Dermis microvascular lymphatic vessel endothelial cell (primary cell): Measurements from ENCODE around the gene KCNJ12. TPM values are rescaled to one million over a fixed set of nuclear protein-coding genes. Genes with fewer than 3 reads are reported as not detected.

Experiments used
- DNase-seq, 2 donors: peaks; one replicate each; pipeline versions ENCODE4 v3.0.0 to v3.0.0-alpha.2; 2010; ENCODE audit warnings: low read depth in 2 of 2
- total RNA-seq: library from RNA; depleted of rRNA; stranded (reverse); fragments of >200 nt; gene quantifications from 2 replicates; pipeline ENCODE4 v1.2.1, GENCODE V29; 2014

Gene KCNJ12
- total RNA-seq, 1 donor from 2014 or later: 0.26 TPM

DNA sequence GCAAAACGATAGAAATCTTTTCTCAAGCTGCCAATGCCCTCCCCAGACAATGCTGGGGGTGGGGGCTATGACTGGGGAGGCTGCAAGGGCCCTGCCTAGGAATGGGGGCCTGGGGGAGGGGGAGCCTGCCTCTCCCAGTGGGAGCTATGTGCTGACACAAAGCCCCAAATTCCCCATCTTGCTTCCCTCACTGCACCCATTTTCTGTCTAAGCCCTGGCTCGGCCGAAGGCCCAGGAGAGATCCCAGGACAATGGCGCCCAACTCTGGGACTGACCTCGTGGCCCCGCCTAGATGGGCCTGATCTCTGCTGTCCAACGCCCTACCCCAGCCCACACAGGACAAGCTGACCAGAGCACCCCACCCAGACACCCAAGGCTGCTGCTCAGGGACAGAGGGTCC, 11.1 kb upstream of the KCNJ12 start:
- DNase-seq: no peak

DNA sequence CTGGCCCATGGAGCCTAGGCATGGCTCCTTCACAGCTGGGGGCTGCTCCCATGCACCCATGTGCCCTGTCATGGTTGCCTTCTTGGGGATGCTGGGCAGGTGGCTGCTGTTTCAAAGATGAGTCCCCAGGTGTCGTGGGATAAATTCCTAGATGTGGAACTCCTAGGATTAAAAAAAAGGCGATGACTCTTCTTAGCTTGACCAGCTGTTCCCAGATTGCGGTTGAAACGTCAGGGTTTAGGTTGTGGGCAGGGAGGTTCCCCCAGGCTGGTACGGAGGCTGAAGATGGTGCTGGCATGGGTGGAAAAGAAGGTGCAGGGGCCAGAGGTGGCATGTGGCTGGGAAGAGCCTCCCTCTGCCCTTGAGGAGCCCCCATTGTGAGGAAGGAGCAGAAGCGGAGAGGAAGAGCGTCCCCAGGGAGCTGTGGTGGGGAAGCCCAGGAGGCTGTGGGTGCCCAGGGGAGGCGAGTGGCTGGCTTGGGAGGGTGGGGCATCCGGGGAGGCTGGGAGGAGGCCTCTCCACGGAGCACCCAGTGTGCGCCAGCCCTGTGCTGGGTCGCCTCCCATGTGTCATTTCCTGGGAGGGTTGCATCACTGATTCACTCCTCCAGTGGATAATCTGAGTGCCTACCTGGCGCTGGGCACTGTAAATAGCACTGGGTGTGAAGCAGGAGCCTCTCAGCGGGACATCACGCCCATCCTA, 7.5 kb upstream of the KCNJ12 start:
- DNase-seq: no peak

DNA sequence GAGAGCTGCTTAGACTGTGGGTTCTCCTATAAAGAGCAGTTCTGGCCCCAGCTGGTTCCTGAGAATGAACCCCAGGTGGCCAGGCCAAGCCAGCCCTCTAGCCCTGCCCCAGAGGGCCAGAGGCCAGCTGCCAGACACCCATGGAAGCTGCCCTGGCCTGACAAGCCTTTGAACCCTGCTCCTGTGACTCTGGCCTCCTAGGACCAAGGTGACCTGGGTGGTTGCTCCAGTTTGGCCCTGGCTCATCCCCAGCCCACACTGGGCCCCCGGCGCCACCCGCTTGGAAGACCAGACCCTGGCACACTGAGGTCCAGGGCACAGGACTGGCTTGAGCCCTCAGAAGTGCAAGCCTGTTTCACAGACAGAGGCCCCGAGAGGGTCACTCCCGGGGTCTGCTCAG, 6.8 kb upstream of the KCNJ12 start:
- DNase-seq: no peak

DNA sequence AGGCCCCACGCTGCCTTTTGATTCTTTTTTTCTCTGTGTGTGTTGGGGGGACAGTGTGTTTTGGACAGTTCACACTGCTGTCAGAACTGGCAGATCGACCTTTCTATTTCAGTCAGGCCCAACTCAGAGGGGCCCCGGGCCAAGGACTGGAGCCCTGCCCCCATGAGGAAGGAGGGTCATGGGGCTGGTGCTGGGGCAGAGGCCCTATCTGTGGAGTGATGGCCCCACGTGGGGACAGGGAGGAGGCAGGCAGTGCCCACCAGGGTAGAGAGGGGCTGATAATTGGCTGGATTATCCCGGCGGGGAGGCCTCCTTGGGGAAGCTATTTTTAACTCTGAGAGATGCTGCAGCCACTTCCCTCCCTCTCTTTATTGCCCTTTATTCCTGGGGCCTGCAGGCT, 5.7 kb upstream of the KCNJ12 start:
- DNase-seq: no peak

DNA sequence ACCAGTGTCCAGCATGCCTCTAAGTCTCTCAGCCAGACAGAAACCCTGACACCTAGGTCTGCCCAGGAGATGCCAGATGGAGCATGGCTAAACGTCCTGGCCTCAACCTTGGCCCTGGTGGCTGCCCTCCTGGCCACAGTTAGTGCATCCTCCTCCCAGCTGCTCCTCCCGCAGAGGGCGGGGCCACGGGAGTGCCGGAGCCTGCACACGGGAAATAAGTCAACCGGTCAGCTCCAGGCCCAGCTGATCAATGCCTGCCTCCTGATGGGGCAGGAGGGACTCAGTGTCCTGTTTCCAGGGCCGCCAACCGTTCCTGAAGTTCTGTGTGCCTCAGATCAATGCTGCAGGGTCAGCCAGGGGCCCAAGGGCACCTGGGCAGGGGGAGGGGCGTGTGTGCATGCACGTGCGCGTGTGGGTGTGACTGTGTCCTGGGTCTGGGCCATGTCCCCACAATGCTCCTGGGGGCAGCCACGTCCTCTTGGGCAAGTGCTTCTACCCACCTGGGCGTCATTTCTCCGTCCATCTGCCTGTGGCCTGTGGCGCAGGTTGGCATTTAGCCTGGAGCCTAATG, 4.6 kb upstream of the KCNJ12 start:
- no peak for DNase-seq

DNA sequence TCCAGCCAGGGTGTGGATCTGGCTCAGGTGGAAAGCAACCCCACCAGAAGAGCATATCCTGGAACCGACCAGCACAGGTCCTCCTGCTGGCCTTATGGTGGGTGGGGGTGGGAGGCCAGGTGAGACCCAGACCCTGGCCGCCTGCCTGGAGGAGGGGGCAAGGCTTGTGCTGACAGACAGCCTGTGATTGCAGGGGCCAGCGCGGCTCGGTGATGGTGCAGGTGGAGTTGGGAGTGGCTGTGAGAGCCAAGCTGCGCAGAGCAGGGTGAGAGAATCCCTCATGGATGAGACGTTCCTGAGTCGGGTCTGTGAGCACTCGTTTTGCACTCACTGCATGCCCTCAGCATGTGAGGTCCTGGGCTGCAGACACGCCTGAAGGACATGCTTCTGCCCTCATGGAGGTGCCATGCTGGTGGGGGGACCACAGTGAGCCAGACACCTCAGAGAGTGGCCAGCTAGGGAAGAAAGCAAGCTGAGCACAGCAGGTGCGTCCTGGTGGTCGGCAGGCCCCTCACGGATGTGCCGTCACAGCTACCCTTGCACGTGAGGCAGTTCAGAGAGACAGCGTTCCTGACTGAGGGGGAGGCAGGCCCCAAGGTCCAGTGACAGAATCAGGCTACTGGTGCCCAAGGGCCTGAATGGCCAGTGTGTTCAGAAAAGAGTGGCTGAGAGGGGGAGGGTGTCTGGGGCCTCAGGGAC, 3.8 kb upstream of the KCNJ12 start:
- DNase-seq: no peak

DNA sequence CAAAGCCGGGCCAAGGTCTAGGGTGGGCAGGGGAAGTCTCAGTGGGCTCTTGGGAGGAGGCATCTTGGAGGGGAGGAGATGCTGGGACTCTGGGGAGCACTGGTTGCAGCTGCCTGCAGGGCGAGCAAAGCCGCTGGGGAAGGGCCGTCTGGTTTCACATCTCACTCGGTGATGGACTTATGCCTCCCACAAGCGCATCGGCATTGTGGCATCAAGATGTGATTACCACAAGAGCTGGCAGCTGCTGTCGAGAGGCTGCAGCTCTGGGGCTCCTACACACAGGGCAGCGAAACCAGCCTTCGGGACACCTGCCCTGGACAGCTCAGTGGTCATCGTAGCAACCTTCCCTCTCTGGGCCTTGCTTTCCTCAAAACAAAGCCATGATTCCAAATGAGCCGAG, 3.1 kb upstream of the KCNJ12 start:
- no peak for DNase-seq

DNA sequence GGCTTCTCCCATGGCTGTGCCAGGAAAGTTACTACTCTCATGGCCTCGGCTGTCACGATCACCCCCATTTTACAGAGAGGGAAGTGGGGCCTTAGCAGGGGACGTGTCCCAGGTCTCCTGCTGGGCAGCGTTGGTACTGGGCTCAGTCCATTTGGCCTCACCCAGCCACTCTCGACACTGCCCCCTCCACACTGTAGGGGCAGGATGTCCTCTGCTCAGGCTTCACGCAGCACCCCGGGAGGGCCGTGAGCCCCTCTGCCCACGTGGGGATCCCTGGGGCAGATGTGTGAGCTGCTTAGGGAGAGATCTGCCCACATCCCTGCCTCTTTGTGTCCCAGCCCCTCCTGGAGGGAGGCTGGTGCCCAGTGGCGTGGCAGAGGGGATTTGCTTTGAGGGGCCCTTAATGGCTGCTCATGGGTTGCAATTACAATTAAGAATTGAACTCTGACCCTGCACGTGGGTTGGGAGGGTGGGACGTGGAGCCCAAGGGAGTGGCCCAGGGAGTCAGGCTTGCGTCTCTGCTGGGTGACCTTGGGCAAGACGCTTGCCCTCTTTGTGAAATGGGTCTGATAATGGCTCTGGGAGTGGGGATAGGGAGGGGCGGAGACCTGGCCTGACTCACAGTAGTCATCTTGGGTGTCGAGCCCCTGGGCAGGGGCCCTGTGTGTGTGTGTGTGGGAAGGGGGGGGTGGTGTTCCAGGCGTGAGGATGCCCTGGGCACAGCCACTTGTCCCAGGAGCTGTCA, 2.3 kb upstream of the KCNJ12 start:
- no peak for DNase-seq

- no peak for DNase-seq
These were observed 1.6 kb upstream of the KCNJ12 start for GRCh38 chr17:21374441-21375161.

GRCh38 chr17:21375162-21375560, 996 bp upstream of the KCNJ12 start:
- DNase-seq: no peak

GRCh38 chr17:21375757-21376080, 438 bp upstream of the KCNJ12 start:
- no peak for DNase-seq

DNA sequence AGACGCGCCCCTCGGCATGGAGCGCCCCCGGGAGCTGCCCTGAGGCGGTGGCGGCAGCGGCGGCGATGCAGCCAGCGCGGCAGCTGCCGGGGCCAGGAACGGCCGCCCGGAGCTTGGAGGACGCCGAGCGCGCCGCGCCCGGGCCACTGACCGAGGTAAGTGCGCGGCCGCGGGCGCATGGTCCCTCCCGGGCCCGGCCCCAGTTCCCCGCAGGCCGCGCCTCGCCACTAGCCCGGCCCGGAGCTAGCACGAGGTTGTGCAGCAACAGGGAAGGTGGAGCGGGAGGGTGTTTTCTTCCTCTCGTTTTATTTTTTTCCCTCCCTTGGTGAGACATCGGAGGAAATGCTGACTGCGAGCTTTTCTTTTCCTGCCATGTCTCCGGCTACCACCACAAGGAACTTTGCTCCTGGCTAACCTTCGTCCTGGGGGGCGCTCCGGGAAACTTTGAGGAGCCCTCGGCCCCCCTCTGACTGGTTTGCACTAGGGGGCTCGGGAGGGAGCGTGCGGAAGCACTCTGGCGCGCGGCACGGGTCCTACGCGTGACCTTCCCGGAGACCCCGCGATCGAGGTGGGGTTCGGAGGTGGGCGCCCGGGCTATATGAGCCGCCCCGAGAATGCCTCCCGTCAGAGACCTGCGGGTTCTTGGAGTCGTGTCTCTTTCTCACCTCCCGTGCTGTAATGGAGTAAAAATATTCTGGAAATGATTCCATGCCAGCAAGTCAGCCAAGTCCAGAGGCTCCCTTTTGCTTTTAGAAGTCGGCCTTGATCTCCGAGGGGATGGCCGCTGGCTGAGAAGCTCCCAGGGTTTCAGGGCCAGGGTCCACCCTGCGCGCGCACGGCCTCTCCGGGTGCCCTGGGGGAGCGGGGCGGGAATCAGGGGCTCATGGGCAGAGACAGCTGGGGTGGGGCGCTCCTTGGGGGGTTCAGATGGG, 868 bp downstream of the KCNJ12 start:
- DNase-seq: peak in 1 of 2 donors; percentile 33

- DNase-seq: no peak
These were observed 1.7 kb downstream of the KCNJ12 start for GRCh38 chr17:21377705-21378396.

DNA sequence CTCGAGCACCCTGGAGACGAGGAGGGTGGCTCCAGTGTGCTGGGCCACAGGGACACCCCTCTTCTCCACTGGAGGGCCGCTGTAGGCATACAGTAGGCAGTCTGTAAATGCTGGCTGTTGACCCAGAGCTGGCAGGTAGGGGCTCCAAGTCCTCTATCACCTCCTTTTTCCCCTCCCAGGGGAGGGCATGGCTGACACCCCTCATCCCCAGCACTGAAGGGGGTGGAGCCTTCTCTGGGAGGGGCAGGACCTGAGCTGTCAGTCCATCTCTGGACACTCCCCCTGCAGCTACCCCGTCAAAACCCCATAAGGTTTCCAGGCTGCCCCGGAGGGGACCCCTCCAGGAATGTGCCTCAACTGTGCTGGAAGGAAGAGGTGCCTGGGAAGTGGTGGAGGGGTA, 2.4 kb downstream of the KCNJ12 start:
- DNase-seq: no peak

- no peak for DNase-seq
These were observed 3.0 kb downstream of the KCNJ12 start for GRCh38 chr17:21379080-21379711.

DNA sequence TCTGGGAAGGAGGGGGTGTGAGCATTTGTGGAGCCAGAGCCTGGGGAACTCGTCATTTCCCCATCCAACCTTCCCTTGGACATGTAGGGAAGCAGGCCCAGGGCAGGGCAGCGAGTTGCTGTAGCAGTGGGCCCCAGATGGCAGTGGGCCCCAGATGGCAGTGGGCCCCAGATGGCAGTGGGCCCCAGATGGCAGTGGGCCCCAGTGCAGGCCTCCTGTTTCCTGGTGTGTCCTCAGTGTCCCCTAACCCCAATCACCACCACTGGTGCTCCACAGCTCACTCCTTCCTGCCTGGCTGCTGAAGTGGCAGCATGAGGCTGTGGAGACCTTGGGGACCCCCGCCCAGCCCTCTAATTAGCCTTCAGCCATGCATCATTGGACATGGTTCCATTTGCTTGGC, 4.5 kb downstream of the KCNJ12 start:
- DNase-seq: no peak

DNA sequence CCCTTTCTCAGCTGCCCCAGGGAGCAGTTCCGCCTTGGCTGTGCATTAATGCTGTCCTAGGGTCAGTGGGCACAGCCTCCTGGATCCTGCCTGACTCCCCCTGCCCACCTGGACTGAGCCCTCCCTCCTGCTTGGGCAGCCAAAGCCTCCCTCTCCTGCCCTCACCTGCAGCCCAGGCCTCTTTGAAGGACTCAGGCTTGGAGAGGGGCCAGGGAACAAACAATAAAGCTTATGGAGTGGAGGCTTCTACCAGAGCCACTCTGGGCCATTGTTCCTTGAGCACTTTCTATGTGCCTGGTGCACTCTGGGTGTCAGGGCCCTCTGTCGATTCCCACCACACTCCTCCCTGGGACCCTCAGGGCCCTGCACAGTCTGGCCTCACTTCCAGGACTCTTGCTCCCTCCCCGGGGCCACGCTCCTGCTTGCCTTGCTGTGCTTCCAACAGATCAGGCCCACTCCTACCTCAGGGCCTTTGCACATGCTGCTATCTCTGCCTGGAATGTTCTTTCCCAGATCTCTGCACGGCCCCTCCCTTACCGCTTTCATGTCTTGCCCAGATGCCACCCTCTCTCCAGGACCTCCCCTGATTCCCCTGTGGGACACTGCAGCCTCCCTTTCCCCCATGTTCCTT, 5.0 kb downstream of the KCNJ12 start:
- DNase-seq: no peak

DNA sequence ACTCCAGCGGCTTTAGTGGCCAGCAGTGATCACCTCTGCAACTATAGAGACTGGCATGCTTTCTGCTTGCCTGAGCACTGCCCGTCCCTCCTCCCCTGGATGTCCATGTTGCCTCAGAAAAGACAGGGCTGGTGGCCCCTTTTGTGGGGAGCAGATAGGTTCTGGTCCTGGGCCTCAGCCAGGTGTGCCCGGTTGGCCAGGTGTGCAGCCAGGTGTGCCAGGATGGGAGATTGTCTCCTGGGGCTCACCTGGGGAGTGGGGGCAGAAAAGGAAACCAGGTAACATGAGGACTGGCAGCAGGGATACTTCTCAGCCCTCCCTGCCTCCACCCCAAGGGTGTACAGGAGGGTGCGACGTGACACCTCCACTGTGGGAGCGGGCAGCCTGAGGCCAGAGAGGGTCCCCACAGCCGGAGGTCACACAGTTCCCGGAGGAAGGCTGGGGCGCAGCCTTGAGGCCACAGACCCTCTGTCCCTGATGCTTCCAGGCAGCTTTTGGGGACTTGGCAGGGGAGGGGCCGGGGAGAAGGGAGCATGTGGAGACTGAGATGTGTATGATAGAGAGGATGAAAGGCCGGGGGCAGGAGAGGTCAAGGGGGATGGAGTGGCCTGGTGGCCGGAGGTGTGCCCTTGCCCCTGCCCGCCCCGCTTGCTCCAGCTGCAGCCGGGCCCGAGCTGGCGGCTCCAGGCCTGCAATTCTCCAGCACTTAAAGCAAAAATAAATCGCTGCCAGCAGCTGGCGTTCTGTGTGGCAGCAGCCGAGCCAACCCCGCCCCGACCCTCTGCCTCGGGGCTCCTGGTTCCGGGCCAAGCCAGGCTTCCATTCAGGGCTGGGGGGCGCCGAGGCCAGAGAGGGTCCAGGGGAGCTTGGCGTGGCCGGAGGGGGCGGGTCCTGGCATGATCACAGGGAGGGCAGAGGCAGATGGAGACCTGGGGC, 6.7 kb downstream of the KCNJ12 start:
- no peak for DNase-seq
